Urinary bladder (tissue), 4 donors: Measurements from ENCODE around the gene QRSL1. TPM values are rescaled to one million over a fixed set of nuclear protein-coding genes. Genes with fewer than 3 reads are reported as not detected.
"Not testable (repeated sequence)": the region's sequence is repeated elsewhere in the genome, so short reads cannot be mapped to it uniquely, and the experiment has no call there.

Experiments
- DNase-seq: peaks from one replicate; pipeline ENCODE4 v3.0.0-alpha.2; 2015; ENCODE audit errors: extremely low spot score
- H3K27ac ChIP-seq: one replicate; pipeline ENCODE4 v1.5.1; 2013; ENCODE audit warnings: low read depth, mild to moderate bottlenecking, moderate library complexity
- H3K36me3 ChIP-seq: one replicate; pipeline ENCODE4 v1.6.1; 2013; ENCODE audit warnings: mild to moderate bottlenecking, moderate library complexity; ENCODE audit not compliant: insufficient read depth
- H3K4me1 ChIP-seq: one replicate; pipeline ENCODE4 v1.6.1; 2013; ENCODE audit warnings: mild to moderate bottlenecking, moderate library complexity; ENCODE audit not compliant: insufficient read depth
- H3K4me3 ChIP-seq: one replicate; pipeline ENCODE4 v1.5.1; 2013; ENCODE audit warnings: low read depth, low read length
- WGBS: extraction: QIAGEN DNeasy Blood & Tissue Kit; methylation state at CpG from one replicate; pipeline ENCODE4 v1.1.7; 2013; 5-methylcytosine and 5-hydroxymethylcytosine counted together
- polyA plus RNA-seq: library from polyadenylated mRNA; stranded (reverse); fragments of 200-250 nt; gene quantifications from one replicate; pipeline ENCODE4 v1.2.3, GENCODE V29; 2013
- total RNA-seq: library from RNA; depleted of rRNA; stranded (reverse); fragments of >200 nt; gene quantifications from one replicate; pipeline ENCODE4 v1.2.3, GENCODE V29; 2014
- donor health status: healthy with polysubstance abuse.
- donor health status: healthy.

Gene QRSL1
- total and polyA plus RNA-seq, 2 donors = 7.5 to 21.6 TPM

- DNase-seq = no peak
- Histone ChIP-seq H3K4me1 (no peaks in the 10 kb centered on the region), H3K4me3 (no peak overlapping the region), H3K36me3 (peaks cover 3% of the 10 kb centered on the region), H3K27ac (no peak overlapping the region)
- WGBS = 77% methylated on average over 3 of the region's 3 CpGs
Observed at GRCh38 chr6:106614592-106615257, 14.7 kb upstream of the QRSL1 start.

- peaks cover 3% of the 10 kb centered on the region for H3K36me3 ChIP-seq
- no peaks in the 10 kb centered on the region for H3K4me1 ChIP-seq
- H3K4me3 ChIP-seq = no peak overlapping the region
- no peak for DNase-seq
- no peak overlapping the region for H3K27ac ChIP-seq
Observed at GRCh38 chr6:106617302-106617701, 12.1 kb upstream of the QRSL1 start.

GRCh38 chr6:106617857-106618256 is 11.5 kb upstream of the QRSL1 start:
- WGBS = 75% methylated on average over 1 of the region's 1 CpG
- Histone ChIP-seq H3K36me3 (peaks cover 3% of the 10 kb centered on the region), H3K4me3 (no peak overlapping the region), H3K27ac (no peak overlapping the region), H3K4me1 (no peaks in the 10 kb centered on the region)
- no peak for DNase-seq

GRCh38 chr6:106618324-106618723 is 11.1 kb upstream of the QRSL1 start:
- Histone ChIP-seq H3K4me3 (no peak overlapping the region), H3K27ac (no peak overlapping the region), H3K36me3 (peaks cover 3% of the 10 kb centered on the region), H3K4me1 (no peaks in the 10 kb centered on the region)
- 67% methylated on average over 3 of the region's 3 CpGs for WGBS
- no peak for DNase-seq

- WGBS = 89% methylated on average over 1 of the region's 1 CpG
- peaks cover under 1% of the 10 kb centered on the region for H3K36me3 ChIP-seq
Observed at GRCh38 chr6:106619223-106619622, 10.2 kb upstream of the QRSL1 start.

GRCh38 chr6:106620931-106621672 is 8.3 kb upstream of the QRSL1 start:
- no peaks in the 10 kb centered on the region for H3K4me1 ChIP-seq
- no peak overlapping the region for H3K4me3 ChIP-seq
- WGBS = 79% methylated on average over 3 of the region's 3 CpGs
- DNase-seq = no peak
- no peaks in the 10 kb centered on the region for H3K36me3 ChIP-seq
- H3K27ac ChIP-seq = no peak overlapping the region

More at GRCh38 chr6:106619223-106619622, 10.2 kb upstream of the QRSL1 start:
- H3K4me3 ChIP-seq = no peak overlapping the region
- DNase-seq = no peak
- H3K27ac ChIP-seq = no peak overlapping the region
- H3K4me1 ChIP-seq = no peaks in the 10 kb centered on the region

GRCh38 chr6:106622412-106622811 is 7.0 kb upstream of the QRSL1 start:
- Histone ChIP-seq H3K4me3 (no peak overlapping the region), H3K36me3 (no peaks in the 10 kb centered on the region), H3K27ac (no peak overlapping the region), H3K4me1 (no peaks in the 10 kb centered on the region)
- WGBS = 92% methylated on average over 8 of the region's 8 CpGs
- DNase-seq = no peak

- no peaks in the 10 kb centered on the region for H3K4me1 ChIP-seq
- no peaks in the 10 kb centered on the region for H3K36me3 ChIP-seq
- DNase-seq = no peak
- no peak overlapping the region for H3K27ac ChIP-seq
- H3K4me3 ChIP-seq = no peak overlapping the region
- WGBS = 89% methylated on average over 1 of the region's 1 CpG
Observed at GRCh38 chr6:106623039-106623438, 6.3 kb upstream of the QRSL1 start.

- WGBS = 23% methylated on average over 2 of the region's 2 CpGs
- DNase-seq = no peak
- H3K36me3 ChIP-seq = no peaks in the 10 kb centered on the region
- H3K4me1 ChIP-seq = no peaks in the 10 kb centered on the region
- no peak overlapping the region for H3K4me3 ChIP-seq
- no peak overlapping the region for H3K27ac ChIP-seq
Observed at GRCh38 chr6:106626485-106626884, 2.9 kb upstream of the QRSL1 start.

- H3K4me1 ChIP-seq, H3K4me3 ChIP-seq, DNase-seq, H3K36me3 ChIP-seq, H3K27ac ChIP-seq: not testable (repeated sequence)
- WGBS = 93% methylated on average over 16 of the region's 16 CpGs
Observed at GRCh38 chr6:106627760-106628159, 1.6 kb upstream of the QRSL1 start.

- no peak for DNase-seq
- H3K4me1 ChIP-seq = peaks cover 1% of the 10 kb centered on the region
- H3K27ac ChIP-seq = no peak overlapping the region
- H3K36me3 ChIP-seq = no peaks in the 10 kb centered on the region
- H3K4me3 ChIP-seq = peak overlapping the region; percentile 77
- WGBS = 28% methylated on average over 7 of the region's 7 CpGs
Observed at GRCh38 chr6:106628658-106629102, 698 bp upstream of the QRSL1 start.

- H3K4me1 ChIP-seq = peaks cover 1% of the 10 kb centered on the region
- peak overlapping the region; percentile 77 for H3K4me3 ChIP-seq
- DNase-seq = no peak
- no peak overlapping the region for H3K27ac ChIP-seq
- under 1% methylated on average over 14 of the region's 14 CpGs for WGBS
- H3K36me3 ChIP-seq = no peaks in the 10 kb centered on the region
Observed at GRCh38 chr6:106629859-106630163, 433 bp downstream of the QRSL1 start.

GRCh38 chr6:106630366-106630765 is 988 bp downstream of the QRSL1 start:
- H3K4me1 ChIP-seq = peaks cover 1% of the 10 kb centered on the region
- no peaks in the 10 kb centered on the region for H3K36me3 ChIP-seq
- no peak for DNase-seq
- H3K27ac ChIP-seq = no peak overlapping the region
- WGBS = 53% methylated on average over 5 of the region's 5 CpGs
- H3K4me3 ChIP-seq = peak overlapping the region; percentile 77

- Histone ChIP-seq H3K27ac (no peak overlapping the region), H3K36me3 (no peaks in the 10 kb centered on the region)
- 96% methylated on average over 1 of the region's 1 CpG for WGBS
Observed at GRCh38 chr6:106631346-106631745, 2.0 kb downstream of the QRSL1 start.

More at GRCh38 chr6:106631346-106631745, 2.0 kb downstream of the QRSL1 start:
- H3K4me1 ChIP-seq = peaks cover 1% of the 10 kb centered on the region
- no peak overlapping the region for H3K4me3 ChIP-seq
- no peak for DNase-seq
